Endometrial microvascular endothelial cells (primary cell): ENCODE data around the gene RNASEH2A. TPM values are rescaled to one million over a fixed set of nuclear protein-coding genes. Genes with fewer than 3 reads are reported as not detected.

Experiments used
- in situ Hi-C: cut with HindIII; loops from 2 replicates; pipeline ENCODE4 v1.10.0; 2017; ENCODE audit warnings: low sequenced_read_pairs, low pct_unique_long_range_greater_than_20kb; ENCODE audit errors: inconsistent ontology term
- total RNA-seq: library from RNA; depleted of rRNA; stranded (reverse); fragments of >200 nt; gene quantifications from one replicate; pipeline ENCODE4 v1.2.3, GENCODE V29; 2015; ENCODE audit errors: inconsistent ontology term

The RNASEH2A gene
- total RNA-seq, 1 donor from 2014 or later: 40.8 TPM

GRCh38 chr19:12779162-12779993 lies 27.0 kb upstream of the RNASEH2A start:
- in situ Hi-C loops: no loop called here

DNA sequence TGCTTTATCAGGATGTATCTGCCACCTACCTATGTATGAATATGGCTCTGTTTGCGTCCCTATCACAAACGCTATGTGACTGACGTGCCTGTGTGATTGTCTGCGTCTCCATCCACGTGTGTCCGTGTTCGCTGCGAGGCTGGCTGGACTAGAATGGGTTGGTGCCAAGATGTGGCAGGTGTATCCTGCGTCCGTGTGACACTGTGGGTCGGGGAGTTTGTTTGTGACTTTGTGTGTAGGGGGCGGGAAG lies 24.3 kb upstream of the RNASEH2A start:
- in situ Hi-C loops: no loop called here

DNA sequence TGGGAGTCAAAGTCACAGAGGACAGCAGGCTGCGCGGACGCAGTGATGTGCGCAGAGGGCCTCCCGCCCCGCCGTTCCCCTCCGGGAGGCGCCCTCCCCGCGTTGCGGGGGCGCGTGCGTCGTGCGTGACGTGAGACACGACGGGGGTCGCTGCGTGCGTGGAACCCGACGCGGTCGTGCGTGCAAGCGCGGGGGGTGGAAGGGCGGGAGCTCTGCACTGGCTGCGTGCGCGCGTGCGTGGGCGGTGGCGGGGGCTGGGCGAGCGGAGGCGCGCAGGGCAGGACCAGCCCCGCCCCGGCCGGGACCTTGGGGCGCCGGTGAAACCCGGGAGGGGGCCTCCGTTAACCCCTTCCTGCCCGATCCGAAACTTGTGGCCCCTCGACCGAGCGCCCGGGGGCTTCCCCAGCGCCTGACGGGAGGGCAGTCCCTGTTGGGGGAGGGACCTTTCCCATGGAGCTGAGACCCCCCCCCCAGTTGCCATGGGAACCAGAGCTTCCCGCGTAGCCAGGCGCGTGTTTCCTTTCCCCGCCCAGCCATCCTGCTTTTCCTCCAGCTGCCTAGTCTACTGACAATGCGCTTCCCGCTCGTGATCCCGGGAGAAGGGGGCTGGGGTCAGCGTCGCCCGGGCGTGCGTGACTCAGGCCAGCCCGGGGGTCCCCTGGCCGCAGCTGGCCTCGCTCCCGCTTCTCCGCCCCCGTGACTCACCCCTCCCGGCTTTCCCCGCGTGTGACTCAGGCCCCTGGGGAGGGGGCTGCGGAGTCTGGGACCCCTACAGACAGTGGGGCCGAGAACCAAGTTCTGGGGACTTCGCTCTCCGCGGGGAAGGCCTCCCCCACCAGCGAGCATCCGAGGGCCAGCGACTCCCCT lies 23.7 kb upstream of the RNASEH2A start:
- in situ Hi-C loops: no loop called here

DNA sequence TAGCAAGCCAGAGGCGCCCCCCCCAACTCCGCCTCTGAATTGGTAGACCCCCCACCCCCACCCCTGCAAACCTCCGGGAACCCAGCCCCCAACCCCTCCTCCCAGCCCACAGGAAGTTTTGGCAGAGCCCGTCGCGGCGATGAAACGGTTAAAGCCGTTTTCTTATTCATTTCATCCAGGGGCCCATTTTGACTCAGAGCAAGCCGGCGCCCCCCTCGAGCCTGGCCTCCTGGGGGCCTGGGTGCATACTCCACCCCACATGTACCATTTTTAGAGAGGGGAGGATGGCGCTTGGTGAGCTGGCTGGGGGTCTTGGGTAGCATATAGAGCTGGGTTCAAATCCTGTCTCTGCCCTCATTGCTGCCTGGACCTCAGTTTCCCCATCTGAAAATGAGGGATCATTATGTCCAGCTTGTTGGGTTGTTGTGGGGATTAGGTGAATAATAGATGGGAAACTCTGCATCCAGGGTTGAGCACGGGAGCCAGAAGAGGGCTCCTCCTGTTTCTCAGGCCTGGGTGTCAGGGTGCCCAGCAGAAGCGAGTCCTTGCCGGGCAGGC lies 23.0 kb upstream of the RNASEH2A start:
- in situ Hi-C loops: no loop called here

DNA sequence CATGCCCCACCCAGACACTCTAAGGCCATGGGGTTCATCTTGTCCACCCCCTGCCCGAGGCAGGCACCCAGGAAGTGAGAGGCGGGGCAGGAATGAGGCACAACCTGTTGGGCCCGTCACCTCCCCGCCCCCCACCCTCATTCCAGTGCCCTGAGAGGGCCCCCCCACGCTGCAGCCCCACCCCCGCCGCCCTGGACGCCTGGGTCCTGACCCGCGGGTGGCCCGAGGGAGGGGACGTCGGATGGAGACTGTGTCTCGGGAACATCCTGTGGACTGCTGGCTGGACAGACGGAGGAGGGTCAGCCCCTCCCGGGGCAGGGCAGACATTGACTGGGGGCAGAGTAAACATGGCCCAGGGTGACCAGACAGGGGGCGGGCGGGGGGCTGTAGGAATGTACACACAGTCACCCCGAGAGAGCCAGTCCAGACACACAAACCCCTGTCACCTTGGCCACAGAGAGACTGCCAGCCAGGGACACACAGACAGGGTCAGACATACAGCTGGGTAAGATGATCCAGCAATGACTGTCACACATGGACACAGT lies 22.5 kb upstream of the RNASEH2A start:
- in situ Hi-C loops: no loop called here

GRCh38 chr19:12784394-12784870 lies 22.0 kb upstream of the RNASEH2A start:
- in situ Hi-C loops: no loop called here

DNA sequence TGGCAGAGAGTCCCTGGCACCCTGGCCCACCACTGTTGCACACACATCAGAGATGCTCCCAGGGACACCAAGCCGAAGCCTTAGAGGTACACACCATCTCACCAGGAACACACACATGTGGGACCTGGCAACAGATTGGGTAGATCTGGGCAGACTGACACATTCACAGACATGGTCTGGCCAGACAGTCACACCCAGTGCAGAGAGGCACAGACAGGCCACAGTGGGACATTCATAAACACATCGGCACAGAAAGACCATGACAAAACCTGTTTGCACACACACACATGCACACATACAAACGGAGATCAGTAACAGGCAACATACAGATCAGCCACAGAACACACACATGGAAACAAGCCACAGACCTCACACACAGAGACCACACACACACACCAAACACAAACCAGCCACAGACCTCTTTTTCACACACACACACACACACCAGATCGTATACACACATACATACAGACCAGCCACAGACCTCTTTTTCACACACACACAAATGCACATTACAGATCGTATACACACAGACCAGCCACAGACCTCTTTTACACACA lies 21.4 kb upstream of the RNASEH2A start:
- in situ Hi-C loops: no loop called here

DNA sequence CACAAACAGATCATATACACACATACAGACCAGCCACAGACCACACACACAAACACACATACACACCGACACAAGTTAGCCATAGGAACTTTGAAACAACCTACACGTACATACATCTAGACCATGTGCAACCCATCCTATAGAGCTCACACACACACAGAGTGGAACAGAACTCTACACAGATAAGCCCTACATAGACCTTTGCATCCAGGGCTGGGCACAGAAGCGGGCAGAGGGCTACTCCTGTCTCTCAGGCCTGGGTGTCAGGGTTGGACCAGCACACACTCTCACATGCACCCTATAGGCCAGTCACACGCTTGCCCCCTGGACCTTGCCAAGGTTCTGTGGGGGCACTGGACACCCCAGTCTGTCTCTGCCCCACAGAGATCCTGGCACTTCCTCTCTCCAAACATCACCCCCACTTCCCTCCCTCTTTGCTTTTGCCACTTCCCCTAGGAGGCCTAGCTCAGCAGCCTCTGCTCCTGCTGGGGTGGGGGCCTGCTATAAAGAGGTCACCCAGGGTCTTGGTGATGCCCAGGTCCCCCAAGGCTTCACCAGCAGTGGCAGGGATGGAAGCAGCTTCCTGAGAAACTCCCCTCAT lies 20.9 kb upstream of the RNASEH2A start:
- in situ Hi-C loops: no loop called here

DNA sequence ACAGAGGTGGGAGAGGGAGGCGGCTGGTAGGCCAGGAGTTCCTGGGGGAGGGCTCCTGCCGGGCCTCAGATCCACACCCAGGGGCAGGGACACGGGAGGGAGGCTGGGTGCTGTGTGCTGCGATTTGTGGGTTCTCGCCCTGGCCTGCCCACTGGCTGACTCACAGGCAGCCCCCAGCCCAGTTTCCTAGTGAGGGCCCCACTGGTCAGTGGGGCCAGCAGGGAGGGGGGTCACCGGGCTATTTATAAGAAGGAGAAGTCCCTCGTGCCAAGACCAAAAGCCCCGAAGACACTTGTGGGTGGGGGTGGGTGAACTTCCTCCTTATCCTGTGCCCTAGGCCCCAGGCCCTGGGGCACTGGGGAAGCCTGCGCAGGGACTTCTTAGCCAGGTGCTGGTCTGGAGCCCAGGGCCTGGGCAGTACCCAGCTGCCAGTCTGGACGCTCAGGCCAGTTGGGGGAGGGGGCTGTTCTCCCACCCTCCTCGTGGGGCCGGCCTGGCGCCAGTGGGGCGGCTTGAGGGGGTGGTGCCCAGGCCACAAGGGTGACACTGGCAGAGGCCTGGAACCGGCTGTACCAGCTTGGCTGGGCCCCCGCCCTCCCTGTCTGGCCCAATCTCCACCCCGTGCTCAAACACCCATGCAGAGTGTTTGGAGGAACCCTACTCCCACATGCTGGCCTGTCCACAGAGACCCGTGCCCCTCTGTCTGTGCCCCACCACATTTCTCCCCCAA lies 20.1 kb upstream of the RNASEH2A start:
- in situ Hi-C loops: no loop called here

DNA sequence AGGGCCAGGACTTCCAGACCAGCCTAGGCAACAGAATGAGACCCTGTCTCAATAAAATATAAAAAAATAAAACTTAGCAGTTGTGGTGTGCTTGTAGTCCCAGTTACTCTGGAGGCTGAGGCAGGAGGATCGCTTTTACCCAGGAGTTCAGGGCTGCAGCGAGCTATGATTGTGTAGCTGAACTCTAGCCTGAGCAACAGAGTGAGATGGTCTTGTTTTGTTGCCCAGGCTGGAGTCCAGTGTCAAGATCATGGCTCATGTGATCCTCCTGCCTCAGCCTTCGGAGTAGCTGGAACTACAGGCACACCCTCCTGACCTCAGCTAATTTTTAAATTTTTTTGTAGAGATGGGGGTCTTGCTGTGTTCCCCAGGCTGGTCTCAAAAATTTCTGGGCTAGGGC lies 19.4 kb upstream of the RNASEH2A start:
- in situ Hi-C loops: no loop called here

DNA sequence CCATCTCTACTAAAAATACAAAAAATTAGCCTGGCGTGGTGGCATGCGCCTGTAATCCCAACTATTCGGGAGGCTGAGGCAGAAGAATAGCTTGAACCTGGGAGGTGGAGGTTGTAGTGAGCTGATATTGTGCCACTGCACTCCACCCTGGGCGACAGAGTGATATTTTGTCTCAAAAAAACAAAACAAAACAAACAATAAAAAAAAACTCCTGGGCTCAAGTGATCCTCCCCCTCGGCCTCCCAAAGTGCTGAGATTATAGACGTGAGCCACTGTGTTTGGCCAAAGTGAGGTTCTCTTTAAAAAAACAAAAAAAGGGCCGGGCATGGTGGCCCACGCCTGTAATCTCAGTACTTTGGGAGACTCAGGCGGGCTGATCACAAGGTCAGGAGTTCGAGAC lies 18.9 kb upstream of the RNASEH2A start:
- in situ Hi-C loops: no loop called here

DNA sequence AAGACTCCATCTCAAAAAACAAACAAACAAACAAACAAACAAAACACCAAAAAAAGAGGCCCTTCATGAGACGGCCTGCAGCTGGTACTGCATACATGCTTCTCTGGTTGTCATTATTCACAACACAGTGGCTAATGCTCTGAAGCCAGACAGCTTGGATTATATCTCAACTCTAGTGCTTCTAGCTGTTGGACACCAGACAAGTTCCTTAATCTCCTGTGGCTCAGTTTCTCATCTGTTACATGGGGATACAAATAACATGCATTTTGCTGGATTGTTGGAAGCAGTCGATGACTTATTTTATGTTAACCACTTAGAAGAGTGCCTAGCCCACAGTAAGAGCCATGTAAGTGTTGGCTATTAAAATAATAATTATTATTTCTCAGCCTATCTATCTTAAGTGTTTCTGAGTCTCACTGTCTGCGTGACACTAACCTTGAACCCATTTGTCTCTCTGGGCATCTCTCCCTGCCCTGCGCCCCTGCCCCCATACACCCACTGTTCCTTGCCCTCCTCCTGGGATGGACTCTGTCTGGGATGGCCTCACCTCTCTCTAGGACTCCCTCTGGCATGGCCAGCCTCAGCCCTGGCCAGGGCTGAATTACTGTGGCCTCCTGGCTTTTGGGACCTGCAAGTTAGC lies 18.2 kb upstream of the RNASEH2A start:
- in situ Hi-C loops: no loop called here

DNA sequence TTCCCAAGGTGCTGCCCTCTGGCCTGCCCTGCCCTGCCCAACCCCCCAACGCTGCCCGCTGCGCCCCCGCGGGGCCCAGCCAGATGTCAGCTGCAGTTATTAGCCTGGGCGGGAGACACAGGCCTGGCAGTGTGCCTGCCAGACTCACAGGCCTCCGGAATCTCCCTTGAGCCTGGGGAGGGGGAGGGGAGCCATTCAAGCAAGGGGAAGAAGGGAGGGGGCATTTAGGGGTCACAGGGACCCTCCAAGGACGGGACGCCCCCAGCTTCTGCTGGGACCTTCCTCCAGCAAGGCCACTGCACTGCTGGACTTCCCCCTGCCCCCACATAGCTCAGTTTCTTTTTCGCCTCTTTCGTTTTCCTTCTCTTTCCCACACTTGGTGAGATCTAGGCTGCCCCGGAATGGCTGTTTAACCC lies 17.7 kb upstream of the RNASEH2A start:
- in situ Hi-C loops: no loop called here

DNA sequence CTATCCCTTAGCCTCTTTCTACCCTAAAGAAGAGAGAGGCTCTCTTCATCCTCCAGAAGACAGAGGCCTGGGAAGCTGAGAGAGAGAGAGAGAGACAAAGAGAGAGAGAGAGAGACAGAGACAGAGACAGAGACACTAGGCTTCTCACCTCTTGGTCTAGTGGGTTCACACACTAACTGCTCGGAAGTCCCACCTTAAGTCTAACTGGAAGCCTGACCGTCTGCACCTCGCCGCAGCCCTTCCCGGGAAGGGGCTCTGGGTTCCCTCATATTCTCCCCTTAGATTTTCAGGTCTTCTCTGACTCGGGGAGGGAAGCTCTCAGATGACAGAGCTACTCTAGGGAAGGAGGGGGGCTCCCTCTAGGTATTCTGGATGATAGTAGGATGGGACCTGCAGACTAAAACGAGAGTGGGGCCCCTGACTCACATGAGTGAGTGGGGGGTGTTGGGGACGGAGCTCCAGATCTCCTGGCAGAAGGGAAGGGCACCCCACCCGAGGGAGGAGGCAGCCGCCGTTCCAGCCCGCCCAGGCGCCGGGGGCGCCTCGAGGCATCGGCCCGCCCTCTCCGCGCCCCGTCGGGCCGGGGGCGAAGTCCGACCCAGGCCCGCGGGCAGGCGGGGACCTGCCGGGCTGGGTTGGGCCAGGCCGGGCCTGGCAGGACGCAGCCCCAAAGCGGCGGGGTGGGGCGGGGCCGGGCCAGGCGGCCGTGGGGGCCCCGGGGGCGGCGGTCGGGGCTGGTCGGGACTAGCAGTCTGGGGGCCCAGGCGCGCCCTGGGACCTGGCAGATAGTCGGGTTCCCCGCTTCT lies 17.1 kb upstream of the RNASEH2A start:
- in situ Hi-C loops: no loop called here

DNA sequence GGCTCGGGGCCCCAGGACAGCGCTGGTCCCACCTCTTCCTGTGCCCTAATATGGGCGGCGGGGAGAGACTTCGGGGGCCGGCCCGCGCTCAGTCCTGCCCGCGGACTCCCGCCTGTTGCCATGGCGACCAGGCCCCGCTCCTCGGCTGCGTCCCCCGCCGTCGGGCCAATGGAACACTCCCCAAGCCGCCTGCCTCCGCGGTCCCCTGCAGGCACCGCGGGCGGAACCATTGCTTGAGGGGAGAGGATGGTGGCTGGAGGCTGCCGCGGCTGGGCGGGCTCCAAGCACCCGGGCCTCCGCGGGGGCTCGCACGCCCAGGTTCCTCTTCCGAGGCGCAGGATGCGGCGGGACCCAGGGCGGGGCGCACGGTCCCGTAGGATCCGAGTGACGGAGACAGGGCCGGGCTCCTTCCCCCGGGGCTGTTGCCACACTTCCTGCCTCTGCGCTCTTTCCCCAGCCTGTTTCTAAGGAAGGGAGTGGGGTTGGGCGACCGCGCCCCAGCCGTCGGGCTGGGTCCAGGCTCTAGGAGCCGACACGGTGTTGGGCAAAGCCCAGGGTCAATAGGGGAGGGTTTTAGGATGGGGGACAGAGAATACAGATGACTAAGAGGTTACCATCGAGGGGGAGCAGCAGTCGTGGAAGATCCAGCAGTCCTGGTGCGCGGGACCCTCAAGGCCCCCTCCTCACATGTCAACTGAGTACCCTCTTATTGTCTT lies 16.3 kb upstream of the RNASEH2A start:
- in situ Hi-C loops: no loop called here

DNA sequence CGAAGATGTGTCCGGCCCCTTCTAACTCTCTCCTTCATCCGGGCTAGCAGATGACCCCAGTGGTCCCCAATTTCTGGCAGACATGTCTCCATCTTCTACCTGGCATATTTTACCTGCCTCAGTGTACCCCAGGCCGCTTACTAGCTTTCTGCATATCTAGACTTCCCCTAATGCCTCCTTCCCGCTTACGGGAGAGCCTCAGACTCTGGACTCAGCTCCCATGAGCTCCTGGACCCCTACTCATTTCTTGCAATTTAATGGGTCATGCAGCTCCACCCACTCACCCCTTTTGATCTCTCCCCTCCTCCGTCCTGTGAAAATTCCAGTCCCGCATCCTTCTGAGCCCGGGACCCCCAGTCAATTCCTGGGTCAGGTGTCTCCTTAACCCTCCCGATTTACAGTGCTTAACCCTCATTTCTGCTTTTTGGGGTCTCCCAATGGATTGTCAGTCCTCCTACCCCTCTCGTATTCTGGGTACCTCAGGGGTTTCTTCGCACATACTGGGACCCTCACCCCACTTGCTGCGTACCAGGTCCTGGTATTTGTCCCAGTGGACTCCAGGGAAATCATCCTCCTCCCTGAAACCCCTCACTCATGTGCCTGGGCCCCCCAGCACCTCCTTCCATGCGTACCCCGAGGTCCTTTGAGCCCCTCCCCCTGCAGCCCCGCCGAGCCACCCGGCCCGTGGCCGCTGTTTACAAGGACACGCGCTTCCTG lies 15.6 kb upstream of the RNASEH2A start:
- in situ Hi-C loops: no loop called here
